NCI-H1694 (cell line): ENCODE measurements around the gene OR2AG2.
"Not testable (repeated sequence)": the region's sequence is repeated elsewhere in the genome, so short reads cannot be mapped to it uniquely, and the experiment has no call there.

ENCODE experiments used
- DNase-seq: peaks from one replicate; lab custom pipeline; 2025; lab: John Stamatoyannopoulos, UW

The OR2AG2 gene

GRCh38 chr11:6771926-6772893 is at the start of gene OR2AG2:
OR2AG2 (minus strand) TSS chr11:6771976; CDS start chr11:6768957, 3,019 bp downstream.
- DNase-seq, result no peak

- no peak for DNase-seq
Observed at GRCh38 chr11:6818967-6819366, 47.2 kb upstream of the OR2AG2 start.

- no peak for DNase-seq
Observed at GRCh38 chr11:6817694-6818093, 45.9 kb upstream of the OR2AG2 start.

- DNase-seq, result no peak
Observed at GRCh38 chr11:6813656-6814055, 41.9 kb upstream of the OR2AG2 start.

- DNase-seq, result peak; percentile 33
Observed at GRCh38 chr11:6812390-6813005, 40.7 kb upstream of the OR2AG2 start.

- not testable (repeated sequence) for DNase-seq
Observed at GRCh38 chr11:6801075-6801474, 29.3 kb upstream of the OR2AG2 start.

- DNase-seq, result no peak
Observed at GRCh38 chr11:6799402-6799801, 27.6 kb upstream of the OR2AG2 start, which contains the start of gene OR6A2. OR6A2 (minus strand) TSS chr11:6799689; CDS start chr11:6795708, 3,981 bp downstream.

GRCh38 chr11:6794639-6795038 is 22.9 kb upstream of the OR2AG2 start:
- DNase-seq, result no peak

GRCh38 chr11:6790546-6790945 is 18.8 kb upstream of the OR2AG2 start:
- DNase-seq, result no peak

GRCh38 chr11:6782720-6783119 is 10.9 kb upstream of the OR2AG2 start, which contains the start of gene OR2AG1:
OR2AG1 (plus strand) TSS chr11:6783020; CDS start chr11:6785038, 2,018 bp downstream.
- no peak for DNase-seq

- no peak for DNase-seq
Observed at GRCh38 chr11:6780829-6781228, 9.1 kb upstream of the OR2AG2 start.

GRCh38 chr11:6778518-6778917 is 6.7 kb upstream of the OR2AG2 start:
- no peak for DNase-seq

GRCh38 chr11:6757373-6757967 is 14.3 kb downstream of the OR2AG2 start:
- no peak for DNase-seq

- DNase-seq, result no peak
Observed at GRCh38 chr11:6755953-6756347, 15.8 kb downstream of the OR2AG2 start.

- no peak for DNase-seq
Observed at GRCh38 chr11:6755303-6755952, 16.3 kb downstream of the OR2AG2 start.

GRCh38 chr11:6747097-6747668 is 24.6 kb downstream of the OR2AG2 start:
- DNase-seq, result no peak

- no peak for DNase-seq
Observed at GRCh38 chr11:6746626-6747025, 25.1 kb downstream of the OR2AG2 start.

- no peak for DNase-seq
Observed at GRCh38 chr11:6746086-6746618, 25.6 kb downstream of the OR2AG2 start.

- DNase-seq, result no peak
Observed at GRCh38 chr11:6745465-6746015, 26.2 kb downstream of the OR2AG2 start.

- DNase-seq, result no peak
Observed at GRCh38 chr11:6745018-6745417, 26.8 kb downstream of the OR2AG2 start.

GRCh38 chr11:6742260-6742659 is 29.5 kb downstream of the OR2AG2 start:
- DNase-seq, result no peak
